NB4 (cell line): ENCODE measurements around the gene CCDC110.

ENCODE experiments used
- CTCF ChIP-seq: IDR thresholded peaks from one replicate; pipeline ENCODE4 v1.5.1; 2012; ENCODE audit warnings: low read depth, low read length
- MAX ChIP-seq: IDR thresholded peaks from 2 replicates; pipeline ENCODE4 v1.6.1; 2011; ENCODE audit warnings: low read depth, low read length
- POLR2A ChIP-seq: IDR thresholded peaks from 2 replicates; pipeline ENCODE4 v1.6.1; 2011; ENCODE audit warnings: mild to moderate bottlenecking; ENCODE audit not compliant: insufficient read length; ENCODE audit errors: extremely low read depth

GRCh38 chr4:185473247-185473646 lies 1.7 kb upstream of the CCDC110 start:
- TF ChIP-seq MAX, result no peak
- no peak for TF ChIP-seq CTCF
- no peak for TF ChIP-seq POLR2A
